ENCODE measurements around the gene TNNI3. TPM values are rescaled to one million over a fixed set of nuclear protein-coding genes. Genes with fewer than 3 reads are reported as not detected.

The TNNI3 gene
- total and polyA plus RNA-seq, 2 donors (not counting 3 experiments of a cell fraction or from before 2014, with no cell fraction given) = not detected

GRCh38 chr19:55103190-55103589 lies 54.3 kb downstream of the TNNI3 start:
- POLR2A ChIA-PET = no interaction called here

More at GRCh38 chr19:55103190-55103589, 54.3 kb downstream of the TNNI3 start:
- DNase-seq (ENCODE audit: low read depth, low spot score) = no peak
- intact Hi-C loops (cut with micrococcal nuclease) = no loop called here
- no peak for FAIRE-seq
- Histone ChIP-seq H3K9me3 (replicated peaks; ENCODE audit: control insufficient read depth, insufficient read depth, low read length) (no peaks in the 10 kb centered on the region), H3K4me1 (ENCODE audit: control insufficient read depth, extremely low read depth, insufficient read depth, low read length) (no peaks in the 10 kb centered on the region), H3K27ac (ENCODE audit: insufficient read depth, low read depth, low read length) (no peak overlapping the region), H3K4me3 (replicated peaks in 1 of 3; ENCODE audit: insufficient read depth in 1 of 3, low read depth in 1 of 3, low read length in 3 of 3) (no peak overlapping the region), H3K36me3 (ENCODE audit: control insufficient read depth in 2 of 2, extremely low read depth in 1 of 2, insufficient read depth in 2 of 2, low read length in 2 of 2) (peaks cover 6 to 17% of the 10 kb centered on the region in 2 experiments), H3K4me2 (ENCODE audit: insufficient read depth, low read length) (no peak overlapping the region), H2AFZ (ENCODE audit: low read depth, low read length) (no peak overlapping the region), H3K9ac (replicated peaks; ENCODE audit: extremely low read depth, insufficient read depth, low read length) (no peak overlapping the region), H4K20me1 (replicated peaks; ENCODE audit: control insufficient read depth, extremely low read depth, insufficient read depth, low read length) (no peaks in the 10 kb centered on the region), H3K27me3 (ENCODE audit: control insufficient read depth in 2 of 2, insufficient read depth in 2 of 2, low read length in 2 of 2) (no peaks in the 10 kb centered on the region), H3K79me2 (ENCODE audit: control insufficient read depth, insufficient read depth, low read length) (peaks cover 11% of the 10 kb centered on the region), H3K9me1 (replicated peaks; ENCODE audit: control insufficient read depth, extremely low read depth, insufficient read depth, low read length) (no peaks in the 10 kb centered on the region)
- dilution Hi-C loops (cut with MboI; ENCODE audit: extremely low pct_ligation_motif_present, low sequenced_read_pairs) = no loop called here
- BruUV-seq (replicated peaks) = no TSS peak
- CTCF ChIA-PET = no interaction called here
- TF ChIP-seq POLR2A (IDR thresholded peaks at IDR 0.05; ENCODE audit: low read depth, low read length) (no peak), CTCF (IDR thresholded peaks at IDR 0.05; ENCODE audit: extremely low read depth in 1 of 2, insufficient read depth in 1 of 2, low read depth in 1 of 2, low read length in 2 of 2) (no peak), MAX (IDR thresholded peaks at IDR 0.05; ENCODE audit: insufficient read depth, insufficient read length) (no peak), JUN (IDR thresholded peaks at IDR 0.05; ENCODE audit: borderline replicate concordance, insufficient read depth, insufficient read length, low read depth) (no peak), GATA2 (IDR thresholded peaks at IDR 0.05; ENCODE audit: insufficient read depth, insufficient read length, low read depth, low read length) (no peak), MYC (IDR thresholded peaks at IDR 0.05; ENCODE audit: low read depth, low read length) (no peak)

Small RNA genes lying within 50 kb of the gene (microRNA-seq; reads per million reads assigned to microRNA genes)
- not detected for gene MIR7975 (ENCODE audit: borderline number of aligned reads, borderline replicate concordance)

Small RNA genes lying within 50 kb of the gene (small RNA-seq; reads per million reads assigned to genes)
- gene MIR7975 (ENCODE audit: insufficient read depth, insufficient read length, low read depth, low replicate concordance) (not detected), gene RF01210 (ENCODE audit: insufficient read depth, insufficient read length, low read depth, low replicate concordance) (not detected)

Other genes with a start within 250 kb of the TNNI3 start
- gene NLRP7, start 210.2 kb downstream of the TNNI3 start, total RNA-seq = not detected in 2 replicates
- not detected in 2 replicates for gene NLRP7, start 210.2 kb downstream of the TNNI3 start, polyA plus RNA-seq
- 7.2 and 12.6 TPM in 2 replicates for gene NLRP2, start 191.4 kb downstream of the TNNI3 start, total RNA-seq
- 4.3 and 5.9 TPM in 2 replicates for gene NLRP2, start 191.4 kb downstream of the TNNI3 start, polyA plus RNA-seq
- gene GP6, start 119.5 kb downstream of the TNNI3 start, total RNA-seq = 0.27 and 0.28 TPM in 2 replicates
- 0.11 and 0.21 TPM in 2 replicates for gene GP6, start 119.5 kb downstream of the TNNI3 start, polyA plus RNA-seq
- gene RDH13, start 94.6 kb downstream of the TNNI3 start, total RNA-seq = 14.0 and 19.6 TPM in 2 replicates
- 8.7 and 9.5 TPM in 2 replicates for gene RDH13, start 94.6 kb downstream of the TNNI3 start, polyA plus RNA-seq
- 18.1 and 28.9 TPM in 2 replicates for gene EPS8L1, start 81.9 kb downstream of the TNNI3 start, total RNA-seq
- gene EPS8L1, start 81.9 kb downstream of the TNNI3 start, polyA plus RNA-seq = 13.8 and 15.9 TPM in 2 replicates
- gene PPP1R12C, start 40.1 kb downstream of the TNNI3 start, total RNA-seq = 137 and 149 TPM in 2 replicates
- 69.5 and 86.4 TPM in 2 replicates for gene PPP1R12C, start 40.1 kb downstream of the TNNI3 start, polyA plus RNA-seq
- gene TNNT1, start 8.5 kb downstream of the TNNI3 start, total RNA-seq = 0.51 and 0.92 TPM in 2 replicates
- gene TNNT1, start 8.5 kb downstream of the TNNI3 start, polyA plus RNA-seq = 0.18 and 0.22 TPM in 2 replicates
- gene DNAAF3, start 8.9 kb upstream of the TNNI3 start, total RNA-seq = 0.62 TPM in 1 of 2 replicates, not detected in the other
- gene DNAAF3, start 8.9 kb upstream of the TNNI3 start, polyA plus RNA-seq = 0.56 and 0.75 TPM in 2 replicates
- gene SYT5, start 22.6 kb upstream of the TNNI3 start, total RNA-seq = 0.42 TPM in 1 of 2 replicates, not detected in the other
- gene SYT5, start 22.6 kb upstream of the TNNI3 start, polyA plus RNA-seq = not detected in 2 replicates
- 0.51 and 1.00 TPM in 2 replicates for gene PTPRH, start 51.8 kb upstream of the TNNI3 start, total RNA-seq
- 0.10 and 0.14 TPM in 2 replicates for gene PTPRH, start 51.8 kb upstream of the TNNI3 start, polyA plus RNA-seq
- 4.1 and 5.4 TPM in 2 replicates for gene TMEM86B, start 71.0 kb upstream of the TNNI3 start, total RNA-seq
- gene TMEM86B, start 71.0 kb upstream of the TNNI3 start, polyA plus RNA-seq = 4.5 and 5.8 TPM in 2 replicates
- gene PPP6R1, start 101.3 kb upstream of the TNNI3 start, total RNA-seq = 68.3 and 71.8 TPM in 2 replicates
- 35.7 and 36.0 TPM in 2 replicates for gene PPP6R1, start 101.3 kb upstream of the TNNI3 start, polyA plus RNA-seq
- 30.4 and 38.5 TPM in 2 replicates for gene HSPBP1, start 122.4 kb upstream of the TNNI3 start, total RNA-seq
- 47.5 and 60.3 TPM in 2 replicates for gene HSPBP1, start 122.4 kb upstream of the TNNI3 start, polyA plus RNA-seq
- gene BRSK1, start 126.3 kb upstream of the TNNI3 start, total RNA-seq = 0.44 and 0.46 TPM in 2 replicates
- 0.33 and 0.68 TPM in 2 replicates for gene BRSK1, start 126.3 kb upstream of the TNNI3 start, polyA plus RNA-seq
- not detected in 2 replicates for gene TMEM150B, start 167.6 kb upstream of the TNNI3 start, total RNA-seq
- gene TMEM150B, start 167.6 kb upstream of the TNNI3 start, polyA plus RNA-seq = not detected in 2 replicates
- 11.4 and 13.5 TPM in 2 replicates for gene KMT5C, start 182.1 kb upstream of the TNNI3 start, total RNA-seq
- 7.2 and 11.6 TPM in 2 replicates for gene KMT5C, start 182.1 kb upstream of the TNNI3 start, polyA plus RNA-seq
- not detected in 2 replicates for gene COX6B2, start 197.0 kb upstream of the TNNI3 start, total RNA-seq
- not detected in 2 replicates for gene COX6B2, start 197.0 kb upstream of the TNNI3 start, polyA plus RNA-seq
- not detected in 2 replicates for gene GARIN5B, start 205.5 kb upstream of the TNNI3 start, total RNA-seq
- not detected in 2 replicates for gene GARIN5B, start 205.5 kb upstream of the TNNI3 start, polyA plus RNA-seq
- gene IL11, start 212.7 kb upstream of the TNNI3 start, total RNA-seq = not detected in 2 replicates
- 0.11 TPM in 1 of 2 replicates, not detected in the other for gene IL11, start 212.7 kb upstream of the TNNI3 start, polyA plus RNA-seq
- gene TMEM190, start 219.1 kb upstream of the TNNI3 start, total RNA-seq = not detected in 2 replicates
- gene TMEM190, start 219.1 kb upstream of the TNNI3 start, polyA plus RNA-seq = not detected in 2 replicates
- 0.35 TPM in 1 of 2 replicates, not detected in the other for gene TMEM238, start 226.6 kb upstream of the TNNI3 start, total RNA-seq
- gene TMEM238, start 226.6 kb upstream of the TNNI3 start, polyA plus RNA-seq = 0.18 TPM in 1 of 2 replicates, not detected in the other
- 1,738 and 1,872 TPM in 2 replicates for gene RPL28, start 228.2 kb upstream of the TNNI3 start, total RNA-seq
- 3,435 and 4,297 TPM in 2 replicates for gene RPL28, start 228.2 kb upstream of the TNNI3 start, polyA plus RNA-seq